Thyroid gland (tissue), 4 donors: Measurements from ENCODE around the gene RPL41. TPM values are rescaled to one million over a fixed set of nuclear protein-coding genes. Genes with fewer than 3 reads are reported as not detected.
A peak's percentile ranks its signal among the peaks of the same experiment; 100 is the strongest.

Experiments used
- DNase-seq, 2 donors: peaks; one replicate each; pipeline ENCODE4 v3.0.0-alpha.2; 2019
- H3K27ac ChIP-seq, 3 donors: fragments of 200-600 bp; sonication (generic); 1 replicate in 2 of 3; 2 replicates in 1 of 3; pipeline ENCODE4 v1.5.1; 2016 to 2019; ENCODE audit warnings: mild to moderate bottlenecking in 1 of 3, moderate library complexity in 1 of 3
- H3K27me3 ChIP-seq: fragments of 200-600 bp; sonication (generic); one replicate; pipeline ENCODE4 v1.5.1; 2019
- H3K36me3 ChIP-seq, 2 donors: fragments of 200-600 bp; sonication (generic); one replicate each; pipeline ENCODE4 v1.5.1; 2016 to 2019
- H3K4me1 ChIP-seq, 2 donors: fragments of 200-600 bp; sonication (generic); one replicate each; pipeline ENCODE4 v1.5.1; 2017 to 2019
- H3K4me3 ChIP-seq, 3 donors: fragments of 200-600 bp; sonication (generic); replicated peaks in 1 of 3; 1 replicate in 2 of 3; 2 replicates in 1 of 3; pipeline ENCODE4 v1.5.1; 2016; ENCODE audit warnings: mild to moderate bottlenecking in 1 of 3
- H3K9me3 ChIP-seq: fragments of 200-600 bp; sonication (generic); one replicate; pipeline ENCODE4 v1.5.1; 2017
- POLR2A ChIP-seq, 2 donors: fragments of 450-650 bp; IDR thresholded peaks; one replicate each; pipeline ENCODE4 v1.6.1; 2017; ENCODE audit warnings: antibody characterized with exemption in 2 of 2, mild to moderate bottlenecking in 2 of 2, moderate library complexity in 1 of 2
- WGBS, 2 donors: methylation state at CpG; one replicate each; pipeline ENCODE4 v1.1.5; 2017; 5-methylcytosine and 5-hydroxymethylcytosine counted together
- intact Hi-C: fragments of 100-400 bp; cut with DNase I; formaldehyde crosslinking; loops from one replicate; pipeline ENCODE4 v1.15.1; 2023
- total RNA-seq, 4 donors: library from RNA; depleted of rRNA; stranded (reverse); fragments of >200 nt; gene quantifications; one replicate each; pipeline ENCODE4 v1.2.3, GENCODE V29; 2016
- TF ChIP-seq, protein P1 (sequence below), 6 experiments: fragments of 200-600 bp in 3 of 6; fragments of 450-650 bp in 3 of 6; sonication (generic) in 3 of 6; IDR thresholded peaks; one replicate each; pipeline ENCODE4 v1.5.1; 2016 to 2019; ENCODE audit warnings: antibody characterized with exemption in 6 of 6, mild to moderate bottlenecking in 2 of 6, inconsistent platforms in 1 of 6, moderate library complexity in 1 of 6

Gene RPL41
- total RNA-seq, 4 donors from 2014 or later: 1,344 to 2,817 (median 2,330) TPM

GRCh38 chr12:56087220-56087619, 29.2 kb upstream of the RPL41 start:
- Histone ChIP-seq H3K4me1 (peaks cover 6 to 18% of the 10 kb centered on the region in 2 donors), H3K36me3 (no peaks in the 10 kb centered on the region), H3K27ac (peak overlapping the region; percentile 12 to 61 (median 34)), H3K27me3 (no peaks in the 10 kb centered on the region), H3K4me3 (no peak overlapping the region), H3K9me3 (no peaks in the 10 kb centered on the region)
- DNase-seq: peak; percentile 97 to 98
- intact Hi-C loops: no loop called here
- WGBS, 2 donors: 35 to 60% methylated on average over 4 to 6 of the region's 6 CpGs
- TF ChIP-seq POLR2A (IDR thresholded peaks at IDR 0.05): no peak
- TF ChIP-seq, protein P1, sequence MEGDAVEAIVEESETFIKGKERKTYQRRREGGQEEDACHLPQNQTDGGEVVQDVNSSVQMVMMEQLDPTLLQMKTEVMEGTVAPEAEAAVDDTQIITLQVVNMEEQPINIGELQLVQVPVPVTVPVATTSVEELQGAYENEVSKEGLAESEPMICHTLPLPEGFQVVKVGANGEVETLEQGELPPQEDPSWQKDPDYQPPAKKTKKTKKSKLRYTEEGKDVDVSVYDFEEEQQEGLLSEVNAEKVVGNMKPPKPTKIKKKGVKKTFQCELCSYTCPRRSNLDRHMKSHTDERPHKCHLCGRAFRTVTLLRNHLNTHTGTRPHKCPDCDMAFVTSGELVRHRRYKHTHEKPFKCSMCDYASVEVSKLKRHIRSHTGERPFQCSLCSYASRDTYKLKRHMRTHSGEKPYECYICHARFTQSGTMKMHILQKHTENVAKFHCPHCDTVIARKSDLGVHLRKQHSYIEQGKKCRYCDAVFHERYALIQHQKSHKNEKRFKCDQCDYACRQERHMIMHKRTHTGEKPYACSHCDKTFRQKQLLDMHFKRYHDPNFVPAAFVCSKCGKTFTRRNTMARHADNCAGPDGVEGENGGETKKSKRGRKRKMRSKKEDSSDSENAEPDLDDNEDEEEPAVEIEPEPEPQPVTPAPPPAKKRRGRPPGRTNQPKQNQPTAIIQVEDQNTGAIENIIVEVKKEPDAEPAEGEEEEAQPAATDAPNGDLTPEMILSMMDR (IDR thresholded peaks at IDR 0.05): no peak

GRCh38 chr12:56097738-56098137, 18.7 kb upstream of the RPL41 start:
- 93 to 95% methylated on average over 6 of the region's 6 CpGs for WGBS, 2 donors
- Histone ChIP-seq H3K36me3 (peaks cover 0 to 5% of the 10 kb centered on the region in 2 donors), H3K4me1 (no peaks in the 10 kb centered on the region)

DNA sequence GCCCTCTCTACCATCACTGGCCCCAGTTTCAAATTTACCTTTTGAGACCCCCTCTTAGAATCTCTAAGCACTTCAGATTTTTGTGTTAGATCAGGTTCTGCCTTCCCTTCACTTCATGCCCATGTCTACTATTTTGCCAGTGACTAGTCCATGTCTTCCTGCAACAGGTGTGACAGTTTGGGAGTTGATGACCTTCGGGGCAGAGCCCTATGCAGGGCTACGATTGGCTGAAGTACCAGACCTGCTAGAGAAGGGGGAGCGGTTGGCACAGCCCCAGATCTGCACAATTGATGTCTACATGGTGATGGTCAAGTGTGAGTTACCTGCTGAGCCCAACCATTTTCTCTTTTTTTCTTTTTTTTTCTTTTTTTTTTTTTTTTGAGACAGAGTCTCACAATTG, 17.8 kb upstream of the RPL41 start:
- Histone ChIP-seq H3K27me3 (no peaks in the 10 kb centered on the region), H3K36me3 (peaks cover 0 to 5% of the 10 kb centered on the region in 2 donors), H3K4me3 (no peak overlapping the region), H3K27ac (no peak overlapping the region), H3K4me1 (peaks cover 0 to 4% of the 10 kb centered on the region in 2 donors), H3K9me3 (no peaks in the 10 kb centered on the region)
- TF ChIP-seq, protein P1 (IDR thresholded peaks at IDR 0.05): no peak
- no peak for TF ChIP-seq POLR2A (IDR thresholded peaks at IDR 0.05)
- WGBS, 2 donors: 88 to 89% methylated on average over 3 of the region's 3 CpGs
- intact Hi-C loops: no loop called here
- DNase-seq: no peak

More at GRCh38 chr12:56097738-56098137, 18.7 kb upstream of the RPL41 start:
- H3K27me3 ChIP-seq: no peaks in the 10 kb centered on the region
- no peak overlapping the region for H3K27ac ChIP-seq
- H3K4me3 ChIP-seq: no peak overlapping the region
- intact Hi-C loops: no loop called here
- TF ChIP-seq, protein P1 (IDR thresholded peaks at IDR 0.05): no peak
- TF ChIP-seq POLR2A (IDR thresholded peaks at IDR 0.05): no peak
- no peaks in the 10 kb centered on the region for H3K9me3 ChIP-seq
- no peak for DNase-seq

- no peak for DNase-seq
- 95 to 98% methylated on average over 4 of the region's 4 CpGs for WGBS, 2 donors
- Histone ChIP-seq H3K36me3 (peaks cover 0 to 5% of the 10 kb centered on the region in 2 donors), H3K27ac (no peak overlapping the region), H3K9me3 (no peaks in the 10 kb centered on the region), H3K4me3 (no peak overlapping the region), H3K4me1 (peaks cover 0 to 5% of the 10 kb centered on the region in 2 donors), H3K27me3 (no peaks in the 10 kb centered on the region)
- intact Hi-C loops: loop anchor here (10.0 kb wide), 1 partner anchor 55 kb away; the partner anchor contains the start of gene RPS26
- TF ChIP-seq POLR2A (IDR thresholded peaks at IDR 0.05): no peak
- TF ChIP-seq, protein P1 (IDR thresholded peaks at IDR 0.05): no peak
Observed at GRCh38 chr12:56099787-56100186, 16.6 kb upstream of the RPL41 start.

- no peak overlapping the region for H3K4me3 ChIP-seq
- WGBS, 2 donors: 89 to 90% methylated on average over 14 of the region's 14 CpGs
- TF ChIP-seq POLR2A (IDR thresholded peaks at IDR 0.05): no peak
- TF ChIP-seq, protein P1 (IDR thresholded peaks at IDR 0.05): no peak
- H3K27me3 ChIP-seq: no peaks in the 10 kb centered on the region
- H3K9me3 ChIP-seq: no peaks in the 10 kb centered on the region
- H3K36me3 ChIP-seq: peaks cover 0 to 5% of the 10 kb centered on the region in 2 donors
- no peak for DNase-seq
- H3K27ac ChIP-seq: no peak overlapping the region
- intact Hi-C loops: loop anchor here (10.0 kb wide), 1 partner anchor 56 kb away; the partner anchor contains the start of gene RPS26
- peaks cover 0 to 15% of the 10 kb centered on the region in 2 donors for H3K4me1 ChIP-seq
Observed at GRCh38 chr12:56101045-56101444, 15.4 kb upstream of the RPL41 start.
